HL-60 (cell line): ENCODE data around the gene CCDC92.

Experiments used
- GABPA ChIP-seq: IDR thresholded peaks from 2 replicates; pipeline ENCODE4 v1.6.1; 2012; ENCODE audit warnings: low read depth
- POLR2AphosphoS5 ChIP-seq: IDR thresholded peaks from 2 replicates; pipeline ENCODE4 v1.6.1; 2012; ENCODE audit warnings: low read depth
- SPI1 ChIP-seq: IDR thresholded peaks from 2 replicates; pipeline ENCODE4 v1.6.1; 2012; ENCODE audit warnings: low read depth, mild to moderate bottlenecking, borderline replicate concordance
- TF ChIP-seq, protein P1 (sequence below): IDR thresholded peaks from 2 replicates; pipeline ENCODE4 v1.6.1; 2012; ENCODE audit warnings: low read depth; ENCODE audit not compliant: insufficient replicate concordance
- TF ChIP-seq, protein P2 (sequence below): IDR thresholded peaks from one replicate; pipeline ENCODE4 v1.5.1; 2011; ENCODE audit warnings: low read length, control low read depth, inconsistent platforms; ENCODE audit not compliant: insufficient read depth

DNA sequence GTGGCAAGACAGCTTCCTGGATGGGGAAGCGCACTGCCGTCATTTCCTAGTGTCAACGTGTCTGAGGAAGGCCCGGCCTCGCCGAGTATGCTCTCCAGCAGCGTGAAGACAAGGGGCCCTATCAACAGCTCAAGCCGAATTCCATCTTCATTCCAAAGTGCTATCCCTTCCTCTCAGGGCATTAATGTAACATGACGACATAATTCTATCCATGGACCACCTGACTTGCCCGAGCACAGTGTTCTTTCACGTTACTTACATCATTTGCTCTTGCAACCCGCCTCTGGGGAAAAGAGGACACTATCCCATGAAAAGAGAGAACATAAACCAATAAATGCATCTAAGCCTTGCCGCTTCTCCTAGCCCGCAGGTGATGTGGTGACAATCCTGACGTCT, 22.9 kb downstream of the CCDC92 start:
- TF ChIP-seq, protein P1, sequence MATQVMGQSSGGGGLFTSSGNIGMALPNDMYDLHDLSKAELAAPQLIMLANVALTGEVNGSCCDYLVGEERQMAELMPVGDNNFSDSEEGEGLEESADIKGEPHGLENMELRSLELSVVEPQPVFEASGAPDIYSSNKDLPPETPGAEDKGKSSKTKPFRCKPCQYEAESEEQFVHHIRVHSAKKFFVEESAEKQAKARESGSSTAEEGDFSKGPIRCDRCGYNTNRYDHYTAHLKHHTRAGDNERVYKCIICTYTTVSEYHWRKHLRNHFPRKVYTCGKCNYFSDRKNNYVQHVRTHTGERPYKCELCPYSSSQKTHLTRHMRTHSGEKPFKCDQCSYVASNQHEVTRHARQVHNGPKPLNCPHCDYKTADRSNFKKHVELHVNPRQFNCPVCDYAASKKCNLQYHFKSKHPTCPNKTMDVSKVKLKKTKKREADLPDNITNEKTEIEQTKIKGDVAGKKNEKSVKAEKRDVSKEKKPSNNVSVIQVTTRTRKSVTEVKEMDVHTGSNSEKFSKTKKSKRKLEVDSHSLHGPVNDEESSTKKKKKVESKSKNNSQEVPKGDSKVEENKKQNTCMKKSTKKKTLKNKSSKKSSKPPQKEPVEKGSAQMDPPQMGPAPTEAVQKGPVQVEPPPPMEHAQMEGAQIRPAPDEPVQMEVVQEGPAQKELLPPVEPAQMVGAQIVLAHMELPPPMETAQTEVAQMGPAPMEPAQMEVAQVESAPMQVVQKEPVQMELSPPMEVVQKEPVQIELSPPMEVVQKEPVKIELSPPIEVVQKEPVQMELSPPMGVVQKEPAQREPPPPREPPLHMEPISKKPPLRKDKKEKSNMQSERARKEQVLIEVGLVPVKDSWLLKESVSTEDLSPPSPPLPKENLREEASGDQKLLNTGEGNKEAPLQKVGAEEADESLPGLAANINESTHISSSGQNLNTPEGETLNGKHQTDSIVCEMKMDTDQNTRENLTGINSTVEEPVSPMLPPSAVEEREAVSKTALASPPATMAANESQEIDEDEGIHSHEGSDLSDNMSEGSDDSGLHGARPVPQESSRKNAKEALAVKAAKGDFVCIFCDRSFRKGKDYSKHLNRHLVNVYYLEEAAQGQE = no peak
- TF ChIP-seq, protein P2, sequence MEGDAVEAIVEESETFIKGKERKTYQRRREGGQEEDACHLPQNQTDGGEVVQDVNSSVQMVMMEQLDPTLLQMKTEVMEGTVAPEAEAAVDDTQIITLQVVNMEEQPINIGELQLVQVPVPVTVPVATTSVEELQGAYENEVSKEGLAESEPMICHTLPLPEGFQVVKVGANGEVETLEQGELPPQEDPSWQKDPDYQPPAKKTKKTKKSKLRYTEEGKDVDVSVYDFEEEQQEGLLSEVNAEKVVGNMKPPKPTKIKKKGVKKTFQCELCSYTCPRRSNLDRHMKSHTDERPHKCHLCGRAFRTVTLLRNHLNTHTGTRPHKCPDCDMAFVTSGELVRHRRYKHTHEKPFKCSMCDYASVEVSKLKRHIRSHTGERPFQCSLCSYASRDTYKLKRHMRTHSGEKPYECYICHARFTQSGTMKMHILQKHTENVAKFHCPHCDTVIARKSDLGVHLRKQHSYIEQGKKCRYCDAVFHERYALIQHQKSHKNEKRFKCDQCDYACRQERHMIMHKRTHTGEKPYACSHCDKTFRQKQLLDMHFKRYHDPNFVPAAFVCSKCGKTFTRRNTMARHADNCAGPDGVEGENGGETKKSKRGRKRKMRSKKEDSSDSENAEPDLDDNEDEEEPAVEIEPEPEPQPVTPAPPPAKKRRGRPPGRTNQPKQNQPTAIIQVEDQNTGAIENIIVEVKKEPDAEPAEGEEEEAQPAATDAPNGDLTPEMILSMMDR = no peak
- no peak for TF ChIP-seq POLR2AphosphoS5
- no peak for TF ChIP-seq GABPA
- TF ChIP-seq SPI1 = no peak
